ENCODE results near the gene MAB21L4.

MAB21L4 gene

GRCh38 chr2:240930096-240930630 is 34.2 kb upstream of the MAB21L4 start:
- H3K4me3 ChIP-seq (replicated peaks; ENCODE audit: low read depth, low read length) = no peak overlapping the region
- no peaks in the 10 kb centered on the region for H3K36me3 ChIP-seq (ENCODE audit: control insufficient read depth, insufficient read depth, low read length)
- TF ChIP-seq CTCF (IDR thresholded peaks at IDR 0.05; ENCODE audit: insufficient read depth, low read length, poor library complexity, severe bottlenecking) = no peak
- no peak for DNase-seq (ENCODE audit: extremely low read depth, insufficient read length)
- no peaks in the 10 kb centered on the region; the same call in 1 of the 2 replicates for H3K27me3 ChIP-seq (replicated peaks; ENCODE audit: control insufficient read depth, insufficient read depth, low read length)

- no peaks in the 10 kb centered on the region; the same call in 1 of the 2 replicates for H3K27me3 ChIP-seq (replicated peaks; ENCODE audit: control insufficient read depth, insufficient read depth, low read length)
- no peak for DNase-seq (ENCODE audit: extremely low read depth, insufficient read length)
- TF ChIP-seq CTCF (IDR thresholded peaks at IDR 0.05; ENCODE audit: insufficient read depth, low read length, poor library complexity, severe bottlenecking) = no peak
These were observed 33.6 kb upstream of the MAB21L4 start for GRCh38 chr2:240929364-240930095.

GRCh38 chr2:240928476-240929363 is 32.8 kb upstream of the MAB21L4 start:
- no peak for DNase-seq (ENCODE audit: extremely low read depth, insufficient read length)
- Histone ChIP-seq H3K27me3 (replicated peaks; ENCODE audit: control insufficient read depth, insufficient read depth, low read length) (no peaks in the 10 kb centered on the region; the same call in 1 of the 2 replicates), H3K4me3 (replicated peaks; ENCODE audit: low read depth, low read length) (no peak overlapping the region), H3K36me3 (ENCODE audit: control insufficient read depth, insufficient read depth, low read length) (no peaks in the 10 kb centered on the region)
- no peak for TF ChIP-seq CTCF (IDR thresholded peaks at IDR 0.05; ENCODE audit: insufficient read depth, low read length, poor library complexity, severe bottlenecking)

More at GRCh38 chr2:240929364-240930095, 33.6 kb upstream of the MAB21L4 start:
- no peak overlapping the region for H3K4me3 ChIP-seq (replicated peaks; ENCODE audit: low read depth, low read length)
- no peaks in the 10 kb centered on the region for H3K36me3 ChIP-seq (ENCODE audit: control insufficient read depth, insufficient read depth, low read length)

- no peak for DNase-seq (ENCODE audit: extremely low read depth, insufficient read length)
- no peak overlapping the region for H3K4me3 ChIP-seq (replicated peaks; ENCODE audit: low read depth, low read length)
- H3K36me3 ChIP-seq (ENCODE audit: control insufficient read depth, insufficient read depth, low read length) = no peaks in the 10 kb centered on the region
- TF ChIP-seq CTCF (IDR thresholded peaks at IDR 0.05; ENCODE audit: insufficient read depth, low read length, poor library complexity, severe bottlenecking) = no peak
- no peaks in the 10 kb centered on the region; the same call in 1 of the 2 replicates for H3K27me3 ChIP-seq (replicated peaks; ENCODE audit: control insufficient read depth, insufficient read depth, low read length)
These were observed 31.4 kb upstream of the MAB21L4 start for GRCh38 chr2:240927390-240927781.

GRCh38 chr2:240926516-240927389 is 30.8 kb upstream of the MAB21L4 start:
- Histone ChIP-seq H3K4me3 (replicated peaks; ENCODE audit: low read depth, low read length) (no peak overlapping the region), H3K27me3 (replicated peaks; ENCODE audit: control insufficient read depth, insufficient read depth, low read length) (no peaks in the 10 kb centered on the region), H3K36me3 (ENCODE audit: control insufficient read depth, insufficient read depth, low read length) (no peaks in the 10 kb centered on the region)
- TF ChIP-seq CTCF (IDR thresholded peaks at IDR 0.05; ENCODE audit: insufficient read depth, low read length, poor library complexity, severe bottlenecking) = no peak
- DNase-seq (ENCODE audit: extremely low read depth, insufficient read length) = no peak

All from GM06990 (cell line).